Measurements from ENCODE around the gene HTT-AS.
A peak's percentile ranks its signal among the peaks of the same experiment; 100 is the strongest.
"Not testable (repeated sequence)": the region's sequence is repeated elsewhere in the genome, so short reads cannot be mapped to it uniquely, and the experiment has no call there.

Gene HTT-AS

DNA sequence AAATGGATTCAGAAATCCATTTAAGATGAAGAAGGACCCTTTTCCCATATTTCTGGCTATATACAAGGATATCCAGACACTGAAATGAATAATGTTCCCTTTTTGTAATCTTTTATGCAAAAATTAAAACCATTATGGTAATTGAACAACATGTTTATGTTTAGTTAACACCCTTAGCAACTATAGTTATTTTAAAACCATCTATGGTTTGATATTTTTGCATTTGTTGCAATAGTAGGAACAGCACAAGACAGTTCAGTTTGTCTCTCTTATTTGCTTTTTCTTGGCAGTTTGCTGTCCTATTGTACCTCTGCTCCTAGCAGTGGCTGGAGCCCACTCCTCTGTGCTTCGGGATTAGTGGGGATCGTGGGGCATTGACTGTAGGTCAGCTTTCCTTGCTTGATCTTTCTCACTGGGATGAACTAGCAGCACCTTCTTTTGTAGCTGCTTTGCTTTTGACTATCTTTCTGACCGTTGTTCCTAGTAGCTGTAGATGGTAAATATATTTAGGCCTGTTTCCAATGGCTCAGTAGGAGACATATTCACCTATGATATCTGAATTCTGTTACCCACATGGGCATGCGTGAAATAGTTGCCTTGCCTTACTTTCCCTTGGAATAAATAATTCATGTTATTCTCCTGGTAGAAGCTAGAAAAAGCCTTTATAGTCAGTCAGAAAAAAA lies 12.9 kb upstream of the HTT-AS start:
- no peak for DNase-seq

DNA sequence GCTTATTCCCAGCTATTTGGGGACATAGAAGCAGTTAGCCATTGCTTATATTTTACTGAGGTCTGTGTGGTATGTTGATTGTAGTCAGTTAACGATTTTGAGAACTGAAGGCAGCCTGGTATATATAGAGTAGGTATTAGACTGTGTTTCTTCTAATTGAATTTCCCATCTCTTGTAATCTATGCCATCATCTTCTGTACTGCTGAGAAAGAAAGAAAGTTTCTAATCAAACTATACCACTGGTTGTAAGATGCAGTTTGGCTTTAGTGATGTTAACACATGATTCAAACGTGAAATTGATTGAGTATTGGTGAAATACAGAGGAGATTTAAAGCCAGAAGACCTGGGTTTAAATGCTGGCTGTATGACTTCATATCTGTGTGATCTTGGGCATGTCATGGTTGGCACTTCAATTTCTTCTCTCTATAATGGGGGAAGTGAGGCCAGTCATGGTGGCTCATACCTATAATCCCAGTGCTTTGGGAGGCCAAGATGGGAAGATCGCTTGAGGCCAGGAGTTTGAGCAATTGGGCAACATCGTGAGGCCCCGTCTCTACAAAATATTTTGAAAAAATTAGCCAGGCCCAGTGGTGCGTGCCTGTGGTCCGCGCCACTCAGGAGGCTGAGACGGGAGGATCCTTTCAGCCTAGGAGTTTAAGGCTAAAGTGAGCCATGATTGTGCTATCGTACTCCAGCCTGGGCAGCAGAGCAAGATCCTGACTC lies 11.8 kb upstream of the HTT-AS start:
- no peak for DNase-seq

DNA sequence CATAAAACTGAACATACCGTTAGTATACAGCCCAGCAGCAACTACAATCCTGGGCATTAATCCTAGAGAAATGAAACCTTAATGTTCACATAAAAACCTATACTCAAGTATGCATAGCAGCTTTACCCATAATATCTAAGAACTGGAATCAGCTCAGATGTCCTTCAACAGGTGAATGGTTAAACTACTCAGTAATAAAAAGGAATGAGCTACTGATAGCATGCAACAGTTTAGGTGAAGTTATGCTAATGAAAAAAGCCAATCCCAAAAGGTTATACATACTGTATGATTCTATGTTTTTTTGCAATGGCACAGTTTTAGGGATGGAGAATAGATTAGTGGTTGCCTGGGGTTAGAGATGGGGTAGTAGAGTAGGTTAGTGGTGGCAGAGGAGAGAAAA lies 9.4 kb upstream of the HTT-AS start:
- DNase-seq = no peak

DNA sequence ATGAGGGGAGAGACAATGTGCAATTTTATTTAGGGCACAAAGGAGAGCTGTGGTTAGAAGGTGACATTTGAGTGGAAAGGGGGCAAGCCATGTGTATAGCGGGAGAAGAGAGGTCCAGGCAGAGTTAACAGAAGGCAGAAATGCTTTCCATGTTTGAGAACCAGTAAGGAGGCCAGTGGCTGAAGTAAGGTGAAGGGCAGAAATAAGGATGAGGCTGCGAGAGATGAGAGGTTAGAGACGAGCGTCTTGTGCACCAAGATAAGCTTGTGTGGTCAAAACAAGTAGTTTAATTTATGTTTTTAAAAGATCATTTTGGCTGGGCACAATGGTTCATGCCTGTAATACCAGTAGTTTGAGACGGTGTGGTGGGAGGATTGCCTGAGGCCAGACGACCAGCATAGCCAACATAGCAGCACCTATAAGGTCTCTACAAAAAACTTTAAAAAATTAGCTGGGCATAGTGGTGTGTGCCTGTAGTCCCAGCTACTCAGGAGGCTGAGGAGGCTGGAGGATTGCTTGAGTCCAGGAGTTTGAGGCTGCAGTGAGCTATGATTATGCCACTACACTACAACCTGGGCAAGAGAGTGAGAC lies 8.7 kb upstream of the HTT-AS start:
- no peak for DNase-seq

DNA sequence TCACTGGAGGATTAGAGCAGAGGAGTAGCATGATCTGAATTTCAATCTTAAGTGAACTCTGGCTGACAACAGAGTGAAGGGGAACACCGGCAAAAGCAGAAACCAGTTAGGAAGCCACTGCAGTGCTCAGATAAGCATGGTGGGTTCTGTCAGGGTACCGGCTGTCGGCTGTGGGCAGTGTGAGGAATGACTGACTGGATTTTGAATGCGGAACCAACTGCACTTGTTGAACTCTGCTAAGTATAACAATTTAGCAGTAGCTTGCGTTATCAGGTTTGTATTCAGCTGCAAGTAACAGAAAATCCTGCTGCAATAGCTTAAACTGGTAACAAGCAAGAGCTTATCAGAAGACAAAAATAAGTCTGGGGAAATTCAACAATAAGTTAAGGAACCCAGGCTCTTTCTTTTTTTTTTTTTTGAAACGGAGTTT lies 5.4 kb upstream of the HTT-AS start:
- no peak for DNase-seq

DNA sequence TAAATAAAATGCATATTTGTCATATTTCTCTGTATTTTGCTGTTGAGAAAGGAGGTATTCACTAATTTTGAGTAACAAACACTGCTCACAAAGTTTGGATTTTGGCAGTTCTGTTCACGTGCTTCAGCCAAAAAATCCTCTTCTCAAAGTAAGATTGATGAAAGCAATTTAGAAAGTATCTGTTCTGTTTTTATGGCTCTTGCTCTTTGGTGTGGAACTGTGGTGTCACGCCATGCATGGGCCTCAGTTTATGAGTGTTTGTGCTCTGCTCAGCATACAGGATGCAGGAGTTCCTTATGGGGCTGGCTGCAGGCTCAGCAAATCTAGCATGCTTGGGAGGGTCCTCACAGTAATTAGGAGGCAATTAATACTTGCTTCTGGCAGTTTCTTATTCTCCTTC lies 3.5 kb upstream of the HTT-AS start:
- no peak for DNase-seq

DNA sequence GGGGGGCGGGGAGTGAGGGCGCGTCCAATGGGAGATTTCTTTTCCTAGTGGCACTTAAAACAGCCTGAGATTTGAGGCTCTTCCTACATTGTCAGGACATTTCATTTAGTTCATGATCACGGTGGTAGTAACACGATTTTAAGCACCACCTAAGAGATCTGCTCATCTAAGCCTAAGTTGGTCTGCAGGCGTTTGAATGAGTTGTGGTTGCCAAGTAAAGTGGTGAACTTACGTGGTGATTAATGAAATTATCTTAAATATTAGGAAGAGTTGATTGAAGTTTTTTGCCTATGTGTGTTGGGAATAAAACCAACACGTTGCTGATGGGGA lies 1.3 kb upstream of the HTT-AS start:
- no peak for DNase-seq

DNA sequence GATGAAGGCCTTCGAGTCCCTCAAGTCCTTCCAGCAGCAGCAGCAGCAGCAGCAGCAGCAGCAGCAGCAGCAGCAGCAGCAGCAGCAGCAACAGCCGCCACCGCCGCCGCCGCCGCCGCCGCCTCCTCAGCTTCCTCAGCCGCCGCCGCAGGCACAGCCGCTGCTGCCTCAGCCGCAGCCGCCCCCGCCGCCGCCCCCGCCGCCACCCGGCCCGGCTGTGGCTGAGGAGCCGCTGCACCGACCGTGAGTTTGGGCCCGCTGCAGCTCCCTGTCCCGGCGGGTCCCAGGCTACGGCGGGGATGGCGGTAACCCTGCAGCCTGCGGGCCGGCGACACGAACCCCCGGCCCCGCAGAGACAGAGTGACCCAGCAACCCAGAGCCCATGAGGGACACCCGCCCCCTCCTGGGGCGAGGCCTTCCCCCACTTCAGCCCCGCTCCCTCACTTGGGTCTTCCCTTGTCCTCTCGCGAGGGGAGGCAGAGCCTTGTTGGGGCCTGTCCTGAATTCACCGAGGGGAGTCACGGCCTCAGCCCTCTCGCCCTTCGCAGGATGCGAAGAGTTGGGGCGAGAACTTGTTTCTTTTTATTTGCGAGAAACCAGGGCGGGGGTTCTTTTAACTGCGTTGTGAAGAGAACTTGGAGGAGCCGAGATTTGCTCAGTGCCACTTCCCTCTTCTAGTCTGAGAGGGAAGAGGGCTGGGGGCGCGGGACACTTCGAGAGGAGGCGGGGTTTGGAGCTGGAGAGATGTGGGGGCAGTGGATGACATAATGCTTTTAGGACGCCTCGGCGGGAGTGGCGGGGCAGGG lies 711 bp upstream of the HTT-AS start:
- DNase-seq = peak; percentile 38

DNA sequence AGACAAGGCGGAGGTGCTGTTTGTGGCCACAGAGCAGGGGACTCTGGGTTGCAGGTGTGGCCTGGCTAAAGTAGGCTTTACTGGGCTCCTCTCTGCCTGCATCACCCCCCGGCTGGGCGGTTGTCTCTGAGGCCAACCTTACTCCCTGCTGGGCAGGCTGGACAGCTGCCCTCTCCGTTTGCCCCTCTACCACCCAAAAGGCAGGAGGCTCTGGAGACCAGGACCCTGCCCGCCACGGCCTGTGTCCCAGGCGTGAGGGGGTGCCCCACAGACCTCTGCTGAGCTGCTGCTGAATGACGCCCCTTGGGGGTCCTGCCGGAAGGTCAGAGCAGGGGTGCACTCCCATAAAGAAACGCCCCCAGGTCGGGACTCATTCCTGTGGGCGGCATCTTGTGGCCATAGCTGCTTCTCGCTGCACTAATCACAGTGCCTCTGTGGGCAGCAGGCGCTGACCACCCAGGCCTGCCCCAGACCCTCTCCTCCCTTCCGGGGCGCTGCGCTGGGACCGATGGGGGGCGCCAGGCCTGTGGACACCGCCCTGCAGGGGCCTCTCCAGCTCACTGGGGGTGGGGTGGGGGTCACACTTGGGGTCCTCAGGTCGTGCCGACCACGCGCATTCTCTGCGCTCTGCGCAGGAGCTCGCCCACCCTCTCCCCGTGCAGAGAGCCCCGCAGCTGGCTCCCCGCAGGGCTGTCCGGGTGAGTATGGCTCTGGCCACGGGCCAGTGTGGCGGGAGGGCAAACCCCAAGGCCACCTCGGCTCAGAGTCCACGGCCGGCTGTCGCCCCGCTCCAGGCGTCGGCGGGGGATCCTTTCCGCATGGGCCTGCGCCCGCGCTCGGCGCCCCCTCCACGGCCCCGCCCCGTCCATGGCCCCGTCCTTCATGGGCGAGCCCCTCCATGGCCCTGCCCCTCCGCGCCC lies 920 bp downstream of the HTT-AS start:
- no peak for DNase-seq

DNA sequence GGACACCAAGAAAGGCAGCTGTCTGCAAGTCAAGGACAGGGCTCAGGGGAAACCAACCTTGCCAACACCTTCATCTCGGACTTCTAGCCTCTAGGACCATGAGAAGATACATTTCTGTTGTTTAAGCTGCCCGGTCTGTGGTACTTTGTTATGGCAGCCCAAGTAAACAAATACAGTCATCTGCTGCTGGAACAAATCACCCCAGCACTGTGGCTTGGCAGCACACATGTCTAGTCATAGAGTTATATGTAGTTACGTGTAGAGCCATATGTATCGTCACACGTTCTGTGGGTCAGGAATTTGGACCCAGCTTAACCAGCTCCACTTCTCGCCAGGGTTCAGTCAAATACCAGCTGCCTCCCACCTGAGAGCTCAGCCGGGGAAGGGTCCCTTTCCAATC lies 2.5 kb downstream of the HTT-AS start:
- DNase-seq = no peak

DNA sequence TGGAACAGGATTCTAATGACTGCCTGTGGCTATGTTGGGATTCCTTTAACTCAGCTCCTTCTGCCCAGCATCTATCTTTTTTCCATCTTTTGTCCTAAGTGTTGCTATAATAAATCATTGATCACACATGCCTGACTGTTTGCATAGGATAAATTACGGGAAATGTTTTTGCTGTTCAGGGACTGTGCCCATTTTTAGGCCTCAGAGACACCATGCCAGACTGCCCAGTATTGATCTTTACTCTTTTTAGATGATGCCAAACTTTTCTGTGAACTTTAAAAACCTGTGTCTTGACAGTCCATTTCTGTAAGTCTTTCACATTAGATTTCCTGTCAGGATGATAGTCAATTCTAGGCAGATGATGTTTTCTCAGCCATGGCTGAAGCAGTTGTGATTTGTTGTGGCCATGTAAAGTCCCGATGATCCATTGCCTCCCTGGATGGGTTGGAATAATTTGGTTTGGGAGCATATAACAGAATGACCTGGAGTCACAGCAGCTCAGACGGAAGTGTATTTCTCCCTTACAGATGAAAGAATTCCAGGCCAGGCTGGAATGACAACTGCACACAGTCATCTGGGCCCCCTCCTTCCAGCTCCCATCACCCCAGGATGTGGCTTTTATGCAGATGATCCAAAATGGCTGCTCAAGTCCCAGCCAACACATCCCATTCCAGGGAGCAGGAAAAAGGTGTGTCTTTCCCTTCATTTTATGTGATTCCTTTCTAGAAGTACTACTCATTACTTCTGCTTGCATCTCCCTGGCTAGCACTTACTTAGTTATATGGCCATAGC lies 3.4 kb downstream of the HTT-AS start:
- DNase-seq = no peak

DNA sequence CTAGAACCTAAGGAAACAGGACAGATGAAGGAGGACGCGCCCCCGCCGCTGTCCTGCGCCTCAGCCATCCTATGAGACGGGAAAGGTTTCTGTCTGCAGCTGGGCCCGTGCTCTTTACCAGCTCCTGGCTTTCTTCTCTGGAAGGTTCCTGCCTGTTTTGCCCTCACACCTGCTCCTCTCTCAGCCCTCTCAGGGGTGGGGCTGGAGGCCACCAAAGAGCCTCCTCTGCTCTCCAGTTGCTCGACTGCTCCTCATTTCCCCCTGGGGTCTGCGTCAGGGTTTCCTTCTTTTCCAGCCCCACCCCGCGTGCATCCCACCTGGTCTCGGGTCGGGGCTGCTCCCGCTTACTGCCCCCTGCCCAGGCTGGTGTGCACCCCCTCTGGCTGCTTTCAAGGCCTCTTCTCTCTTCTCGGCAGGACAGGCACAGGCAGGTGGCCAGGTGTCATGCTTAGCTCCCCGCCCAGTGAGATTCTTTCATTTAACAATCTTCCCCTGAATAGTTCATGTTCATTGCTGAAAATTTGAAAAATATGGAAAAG lies 4.6 kb downstream of the HTT-AS start:
- no peak for DNase-seq

DNA sequence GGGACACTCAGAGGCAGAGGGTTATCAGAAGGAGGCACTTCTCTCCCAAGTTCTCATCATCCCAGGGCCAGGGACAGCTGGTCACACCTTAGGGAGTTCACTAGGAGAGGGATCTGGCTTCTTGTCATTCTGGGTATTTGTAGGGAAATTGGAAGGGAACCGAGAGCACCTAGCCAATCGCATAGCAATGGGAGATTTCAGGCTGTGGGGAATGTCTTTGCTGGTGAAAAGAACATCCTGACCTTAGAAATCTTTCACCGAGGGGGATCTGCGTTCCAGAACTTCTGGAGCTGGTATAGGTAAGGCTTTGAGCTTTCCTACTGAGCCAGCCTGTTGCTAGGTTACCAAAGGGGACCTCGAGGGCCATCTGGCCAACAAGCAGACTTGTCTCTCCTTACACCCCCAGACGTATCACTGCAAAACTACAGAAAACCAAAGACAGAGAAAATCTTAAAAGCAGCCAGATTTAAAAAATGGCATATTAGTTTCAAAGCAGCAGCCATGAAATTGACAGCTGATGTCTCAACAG lies 6.8 kb downstream of the HTT-AS start:
- no peak for DNase-seq

DNA sequence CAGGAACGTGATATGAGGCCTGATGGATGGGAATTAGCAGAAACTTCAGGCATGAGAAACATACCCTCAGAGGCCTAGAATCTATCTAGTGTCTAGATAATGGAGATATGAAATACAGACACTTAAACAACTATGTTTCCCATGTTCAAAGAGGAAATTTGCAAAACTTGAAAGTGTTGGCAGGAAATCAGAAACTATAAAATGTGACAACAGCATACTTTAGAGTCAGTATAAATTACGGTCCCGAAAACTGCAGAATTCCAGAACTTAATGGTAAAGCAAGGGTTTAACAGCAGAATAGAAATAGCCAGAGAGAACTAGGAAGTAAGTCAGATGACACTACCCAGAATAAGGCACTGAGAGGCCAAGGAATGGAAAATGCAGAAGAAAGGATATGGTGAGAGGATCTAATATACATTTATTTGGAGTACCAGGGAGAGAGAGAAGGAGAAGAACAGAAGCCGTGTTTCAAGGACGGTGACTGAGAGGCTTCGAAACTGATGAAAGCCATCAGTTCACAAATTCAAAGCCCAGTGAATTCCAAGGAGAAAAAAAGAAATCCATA lies 7.4 kb downstream of the HTT-AS start:
- no peak for DNase-seq

DNA sequence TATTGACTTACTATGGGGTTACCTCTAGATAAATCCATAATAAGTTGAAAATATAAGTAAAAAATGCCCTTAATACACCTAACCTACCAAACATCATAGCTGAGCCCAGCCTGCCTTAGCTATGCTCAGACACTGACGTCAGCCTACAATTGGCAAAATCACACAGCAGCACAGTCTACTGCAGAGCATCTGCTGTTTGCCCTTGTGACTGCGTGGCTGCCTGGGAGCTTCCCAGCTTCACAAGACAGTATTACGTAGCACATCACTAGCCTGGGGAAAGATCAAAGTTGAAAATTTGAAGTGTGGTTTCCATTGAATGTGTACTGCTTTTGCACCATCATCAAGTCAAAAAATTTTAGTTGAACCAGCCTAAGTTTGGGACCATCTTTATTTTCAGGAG lies 8.8 kb downstream of the HTT-AS start:
- no peak for DNase-seq

DNA sequence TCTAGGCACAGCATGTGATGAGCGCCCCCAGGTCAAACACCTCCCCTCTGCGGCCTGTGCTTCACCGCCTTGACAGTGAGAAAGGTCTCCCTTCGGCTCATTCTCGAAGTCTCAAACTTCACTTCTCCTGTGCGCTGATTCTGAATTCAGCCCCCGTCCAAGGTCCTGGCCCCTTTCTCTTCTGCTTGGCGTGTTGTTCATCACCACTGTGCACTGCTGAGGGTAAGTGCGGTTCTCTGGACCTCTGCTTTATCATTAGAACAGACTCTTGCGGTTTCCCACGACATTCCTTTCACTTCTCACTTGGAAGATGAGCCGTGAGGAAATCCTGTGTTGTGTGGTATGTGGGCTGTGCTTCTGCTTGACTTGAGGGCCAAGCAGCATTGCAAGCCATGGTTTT lies 11.9 kb downstream of the HTT-AS start:
- DNase-seq = no peak

DNA sequence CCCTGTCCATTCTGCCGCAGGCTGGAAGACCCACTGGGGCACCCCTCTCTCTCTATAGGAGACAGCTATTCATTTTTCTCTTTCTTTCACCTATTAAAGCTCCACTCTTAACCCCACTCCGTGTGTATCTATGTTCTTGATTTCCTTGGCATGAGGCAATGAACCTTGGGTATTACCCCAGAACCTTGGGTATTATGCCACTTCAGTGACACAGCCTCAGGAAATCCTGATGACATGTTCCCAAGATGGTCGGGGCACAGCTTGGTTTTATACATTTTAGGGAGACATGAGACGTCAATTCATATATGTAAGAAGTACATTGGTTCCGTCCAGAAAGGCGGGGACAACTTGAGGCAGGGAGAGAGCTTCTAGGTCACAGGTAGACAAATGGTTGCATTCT lies 13.4 kb downstream of the HTT-AS start:
- no peak for DNase-seq

DNA sequence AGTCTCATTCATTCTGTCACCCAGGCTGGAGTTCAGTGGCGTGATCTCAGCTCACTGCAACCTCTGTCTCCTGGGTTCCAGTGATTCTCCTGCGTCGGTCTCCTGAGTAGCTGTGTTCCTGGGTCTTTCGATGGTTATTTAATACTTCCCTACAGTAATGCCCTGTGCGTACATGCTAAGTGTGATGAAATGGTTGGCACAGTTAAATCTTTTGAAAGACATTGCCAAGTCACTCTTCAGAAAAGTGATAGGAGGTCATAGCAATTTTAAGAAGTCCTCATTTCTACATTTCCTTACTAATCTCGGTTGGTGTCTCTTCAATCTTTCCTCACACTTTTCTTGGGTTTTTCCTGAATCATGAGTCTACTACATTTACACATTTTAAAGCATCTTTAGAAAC lies 14.4 kb downstream of the HTT-AS start:
- no peak for DNase-seq

DNA sequence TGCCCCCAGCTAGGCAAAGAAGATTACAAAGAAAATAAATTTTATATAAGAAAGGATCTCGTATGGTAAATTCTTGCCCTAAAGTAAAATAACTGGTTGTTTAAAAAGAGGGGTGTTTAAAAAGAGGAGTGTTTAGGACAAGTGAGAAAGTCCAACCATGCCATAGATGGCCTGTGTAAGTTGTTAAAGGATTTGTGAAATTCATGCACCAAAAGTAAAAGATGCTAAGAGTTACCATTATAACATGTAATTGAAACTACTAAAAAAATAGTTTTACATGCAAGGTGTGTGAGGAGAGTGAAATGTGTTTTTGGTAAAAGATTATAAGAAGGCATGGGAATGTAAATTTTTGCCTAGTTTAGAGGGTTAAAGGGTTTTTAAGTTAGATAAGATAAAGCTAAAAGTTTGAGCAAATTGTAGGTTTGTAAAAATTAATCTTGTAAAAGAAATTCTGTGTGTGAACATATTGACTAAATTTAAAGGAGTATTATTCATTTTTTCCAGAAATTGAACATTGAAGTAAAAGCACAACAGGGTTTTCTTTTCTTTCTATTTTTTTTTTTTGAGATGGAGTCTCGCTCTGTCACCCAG lies 20.1 kb downstream of the HTT-AS start:
- DNase-seq = no peak

DNA sequence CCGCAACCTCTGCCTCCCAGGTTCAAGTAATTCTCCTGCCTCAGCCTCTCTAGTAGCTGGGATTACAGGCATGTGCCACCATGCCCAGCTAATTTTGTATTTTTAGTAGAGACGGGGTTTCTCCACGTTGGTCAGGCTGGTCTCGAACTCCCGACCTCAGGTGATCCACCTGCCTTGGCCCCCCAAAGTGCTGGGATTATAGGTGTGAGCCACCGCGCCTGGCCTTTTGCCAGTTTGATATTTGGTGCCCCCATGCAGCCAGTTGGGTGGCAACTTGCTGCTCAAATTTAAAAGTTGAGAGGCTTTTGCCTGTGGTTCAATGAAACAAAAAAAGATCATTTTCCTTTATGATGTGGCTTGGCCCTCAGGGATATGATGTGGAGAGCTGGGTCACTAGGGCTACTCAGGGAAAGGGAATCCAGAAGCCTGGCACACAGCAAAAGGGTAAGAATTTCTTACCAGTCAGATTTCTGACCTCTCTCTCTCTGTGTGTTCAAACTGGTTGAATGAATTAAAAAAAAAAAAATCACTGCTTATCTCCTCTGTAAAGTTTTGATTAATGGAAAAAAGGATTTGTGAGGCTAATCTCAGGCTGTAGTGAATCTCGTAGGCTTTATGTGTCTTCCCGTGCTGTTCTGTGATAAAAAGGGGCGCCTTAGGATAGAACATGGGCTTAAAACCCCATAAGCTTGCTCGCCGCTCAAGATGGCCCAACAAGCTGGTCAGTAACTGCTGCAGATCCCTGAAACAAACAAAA lies 23.0 kb downstream of the HTT-AS start:
- DNase-seq = not testable (repeated sequence)

All from CD4-positive, alpha-beta T cell treated with Interleukin-17A for 4 hours (primary cell).